NCI-H1436 treated with DMSO at 0.1 percent for 48 hours (cell line): ENCODE results near the gene TOR4A.
"Not testable (repeated sequence)": the region's sequence is repeated elsewhere in the genome, so short reads cannot be mapped to it uniquely, and the experiment has no call there.

Source experiments
- DNase-seq: peaks from one replicate; lab custom pipeline; 2025; lab: John Stamatoyannopoulos, UW

Gene TOR4A

DNA sequence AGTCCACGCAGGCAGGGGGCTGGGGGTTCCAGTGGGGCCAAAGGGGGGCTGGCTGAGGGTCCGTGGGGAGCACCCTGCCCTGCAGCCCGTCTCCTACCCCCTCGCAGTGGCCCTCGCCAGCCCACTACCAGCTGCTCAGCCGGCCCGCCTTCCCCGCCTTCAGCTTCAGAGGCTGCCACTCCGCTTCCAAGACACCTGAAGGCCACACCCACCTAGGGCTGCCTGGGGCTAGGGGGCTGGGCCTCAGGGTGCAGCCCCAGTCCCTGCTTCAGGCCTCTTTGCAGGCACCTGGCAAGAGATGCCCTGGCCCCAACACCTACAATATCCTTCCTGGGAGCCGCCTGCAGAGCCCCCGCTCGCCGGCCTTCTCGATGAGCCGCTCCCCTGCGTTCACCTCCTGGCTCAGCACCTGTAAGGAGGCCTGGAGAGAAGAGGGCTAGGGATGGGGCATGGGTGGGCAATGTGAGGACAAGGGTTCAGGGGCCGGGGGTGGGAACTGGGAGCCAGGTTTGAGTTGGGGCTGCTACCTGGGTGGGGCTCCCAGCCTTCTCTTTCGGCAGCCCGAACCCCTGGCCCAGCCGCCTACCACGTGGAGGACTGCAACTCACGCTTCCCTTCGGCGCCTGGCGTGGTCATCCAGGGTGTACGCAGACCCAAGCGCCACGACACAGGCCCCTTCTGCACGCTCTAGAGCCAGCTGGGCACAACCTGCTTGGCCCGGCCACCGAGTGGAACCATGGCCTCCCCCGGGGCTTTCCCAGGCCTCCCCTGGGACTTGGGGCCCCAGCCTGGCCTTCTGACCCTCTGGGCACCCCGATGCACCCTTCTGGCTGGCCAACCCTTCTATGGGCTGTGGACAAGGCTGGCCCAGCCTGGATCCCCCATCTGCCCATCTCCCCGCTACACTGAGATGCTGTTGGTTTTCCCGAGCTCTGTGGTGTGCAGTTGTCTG, 24.7 kb upstream of the TOR4A start:
- no peak for DNase-seq

- no peak for DNase-seq
Observed at GRCh38 chr9:137253717-137254623, 23.6 kb upstream of the TOR4A start.

DNA sequence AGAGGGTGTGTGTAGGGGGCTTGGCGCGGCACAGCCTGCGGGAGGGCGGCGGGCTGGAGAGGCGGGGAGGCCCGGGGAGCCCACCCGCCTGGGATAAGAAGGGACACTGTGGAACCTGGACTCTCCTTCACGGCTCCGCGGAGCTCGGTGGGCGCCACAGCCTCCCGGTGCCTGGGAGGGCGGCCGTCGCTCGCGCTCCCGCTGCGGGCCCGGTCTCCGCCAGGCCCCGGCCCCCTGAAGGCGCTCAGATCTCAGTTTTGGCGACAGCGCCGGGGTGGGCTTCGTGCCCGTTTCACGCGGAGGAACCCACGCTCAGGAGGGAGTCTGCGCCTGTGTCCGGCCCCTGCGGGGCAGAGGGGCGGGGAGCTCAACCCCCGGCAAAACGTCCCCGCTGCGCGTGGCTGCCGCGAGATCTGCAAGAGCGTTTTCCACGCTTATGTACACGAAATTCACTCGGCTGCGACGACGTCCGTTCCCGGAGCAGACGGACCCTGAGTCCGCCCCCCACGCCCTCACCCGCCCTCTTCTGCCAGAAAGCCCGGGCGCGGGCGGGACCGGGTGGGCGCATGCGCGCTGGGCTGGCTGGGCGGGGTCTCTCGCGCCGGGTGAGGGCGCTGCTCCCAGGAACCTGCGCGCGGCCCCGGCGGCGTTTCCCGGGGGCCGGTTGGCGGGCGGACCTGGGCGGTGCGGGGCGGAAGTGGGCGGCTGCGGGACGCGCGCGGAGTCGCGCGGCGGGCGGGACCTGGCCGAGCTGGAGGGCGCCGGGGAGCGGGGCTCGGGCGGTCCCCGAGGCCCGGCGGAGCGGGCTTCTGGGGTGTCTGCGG, 22.7 kb upstream of the TOR4A start, which contains the start of gene NELFB:
Gene NELFB (plus strand): TSS at position 704 of the 824 bp plus-strand sequence.
- peak; percentile 49 for DNase-seq

GRCh38 chr9:137255448-137256114, 21.9 kb upstream of the TOR4A start:
- no peak for DNase-seq

DNA sequence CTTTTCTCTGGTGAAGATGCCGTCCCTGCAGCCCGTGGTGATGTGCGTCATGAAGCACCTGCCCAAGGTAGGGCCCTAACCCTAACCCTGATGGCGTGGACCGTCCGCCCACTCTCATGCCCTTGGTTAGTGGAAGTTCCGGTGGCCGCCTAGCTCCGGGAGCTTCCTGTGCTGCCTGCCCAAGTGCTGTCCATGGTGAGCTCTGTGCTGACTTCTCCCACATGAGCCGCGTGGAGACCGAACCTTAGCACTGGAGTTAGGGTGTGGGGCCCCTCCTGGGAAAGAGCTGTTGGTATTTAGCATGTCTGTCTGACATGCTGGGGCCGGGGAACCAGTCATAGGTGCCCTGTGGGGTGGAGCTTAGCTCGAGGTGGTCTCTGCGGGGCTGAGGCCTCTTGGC, 21.2 kb upstream of the TOR4A start:
- DNase-seq, result no peak

DNA sequence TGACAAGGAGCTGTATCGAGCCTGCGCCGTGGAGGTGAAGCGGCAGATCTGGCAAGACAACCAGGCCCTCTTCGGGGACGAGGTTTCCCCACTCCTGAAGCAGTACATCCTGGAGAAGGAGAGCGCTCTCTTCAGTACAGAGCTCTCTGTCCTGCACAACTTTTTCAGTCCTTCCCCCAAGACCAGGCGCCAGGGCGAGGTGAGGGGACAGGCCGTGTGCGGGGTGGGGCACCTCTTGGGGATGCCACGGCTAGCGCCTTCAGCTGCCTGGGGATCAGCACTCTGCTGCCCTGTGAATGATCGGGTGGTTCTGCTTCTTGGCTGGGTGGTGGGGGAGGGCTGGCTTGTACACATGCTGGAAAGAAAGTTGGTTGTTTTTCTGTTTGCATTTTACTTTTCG, 20.7 kb upstream of the TOR4A start:
- no peak for DNase-seq

- not testable (repeated sequence) for DNase-seq
Observed at GRCh38 chr9:137262173-137262908, 15.2 kb upstream of the TOR4A start.

GRCh38 chr9:137262909-137263285, 14.6 kb upstream of the TOR4A start:
- no peak for DNase-seq

GRCh38 chr9:137263506-137263905, 14.0 kb upstream of the TOR4A start:
- no peak for DNase-seq

DNA sequence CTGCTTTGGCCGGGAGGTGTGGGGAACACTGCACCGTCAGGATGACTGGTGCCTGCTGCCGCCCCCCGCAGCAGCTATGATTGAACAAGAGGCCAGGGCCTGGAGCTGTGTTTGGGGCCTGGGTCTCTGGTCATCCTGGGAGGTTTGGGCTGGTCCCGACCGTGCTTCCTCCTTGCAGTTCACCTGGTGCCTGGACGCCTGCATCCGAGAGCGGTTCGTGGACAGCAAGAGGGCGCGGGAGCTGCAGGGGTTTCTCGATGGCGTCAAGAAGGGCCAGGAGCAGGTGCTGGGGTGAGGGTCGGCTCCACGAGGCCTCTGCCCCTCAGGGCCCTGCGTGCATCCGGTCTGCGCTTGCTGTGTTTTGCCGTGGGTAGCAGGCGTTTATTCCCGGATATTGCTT, 13.5 kb upstream of the TOR4A start:
- DNase-seq, result no peak

GRCh38 chr9:137265496-137266161, 11.9 kb upstream of the TOR4A start:
- DNase-seq, result no peak

- DNase-seq, result no peak
Observed at GRCh38 chr9:137266162-137266527, 11.4 kb upstream of the TOR4A start.

DNA sequence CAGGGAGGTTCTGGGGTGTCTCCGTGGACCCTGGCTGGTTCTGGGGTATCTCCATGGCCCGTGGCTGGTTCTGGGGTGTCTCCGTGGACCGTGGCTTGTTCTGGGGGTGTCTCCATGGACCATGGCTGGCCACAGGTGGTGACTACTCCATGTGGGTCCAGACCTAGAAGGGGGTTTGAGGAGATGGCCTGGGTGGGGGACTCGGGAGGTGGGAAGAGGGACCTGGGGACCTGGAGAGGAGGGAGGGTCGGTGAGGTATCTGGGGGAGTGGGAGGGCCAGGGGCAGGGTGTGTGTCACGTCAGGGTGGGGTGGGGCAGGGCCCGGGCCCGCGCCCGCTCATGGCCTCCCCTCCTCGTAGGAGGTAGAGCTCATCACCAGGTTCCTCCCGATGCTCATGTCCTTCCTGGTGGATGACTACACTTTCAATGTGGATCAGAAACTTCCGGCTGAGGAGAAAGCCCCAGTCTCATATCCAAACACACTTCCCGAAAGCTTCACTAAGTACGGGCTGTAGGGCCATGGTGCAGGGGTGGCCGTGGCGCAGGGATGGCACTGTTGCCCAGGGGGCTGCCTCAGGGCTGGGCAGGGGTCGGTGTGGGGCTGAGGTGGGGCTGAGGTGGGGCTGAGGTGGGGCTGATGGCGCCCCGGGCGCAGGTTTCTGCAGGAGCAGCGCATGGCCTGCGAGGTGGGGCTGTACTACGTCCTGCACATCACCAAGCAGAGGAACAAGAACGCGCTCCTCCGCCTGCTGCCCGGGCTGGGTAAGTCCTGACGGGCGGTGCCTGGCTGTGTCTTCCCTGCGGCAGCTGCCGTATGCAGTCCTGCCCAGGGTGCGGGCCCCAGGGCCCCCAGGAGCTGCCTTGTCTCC, 10.7 kb upstream of the TOR4A start:
- DNase-seq, result no peak

DNA sequence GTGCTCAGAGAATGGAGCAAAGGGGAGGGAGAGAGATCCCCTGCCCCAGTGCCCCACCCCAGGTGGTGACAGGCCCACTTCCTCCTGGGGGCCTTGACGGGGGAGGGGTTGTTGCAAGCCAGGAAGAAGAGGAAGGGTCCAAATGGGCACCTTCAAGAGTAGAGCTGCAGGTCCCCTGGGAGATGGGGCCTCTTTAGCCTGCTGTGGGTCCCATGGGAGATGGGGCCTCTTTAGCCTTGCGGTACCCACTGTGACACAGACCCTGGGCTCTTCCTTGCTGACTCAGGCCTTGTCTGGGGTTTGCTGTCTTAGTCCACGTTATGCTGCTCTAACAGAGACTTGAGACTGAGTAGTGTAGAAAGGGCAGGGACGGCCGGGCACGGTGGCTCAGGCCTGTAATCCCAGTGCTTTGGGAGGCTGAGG, 9.6 kb upstream of the TOR4A start:
- no peak for DNase-seq

- DNase-seq, result no peak
Observed at GRCh38 chr9:137268538-137269201, 8.9 kb upstream of the TOR4A start.

GRCh38 chr9:137269231-137269772, 8.2 kb upstream of the TOR4A start:
- no peak for DNase-seq

DNA sequence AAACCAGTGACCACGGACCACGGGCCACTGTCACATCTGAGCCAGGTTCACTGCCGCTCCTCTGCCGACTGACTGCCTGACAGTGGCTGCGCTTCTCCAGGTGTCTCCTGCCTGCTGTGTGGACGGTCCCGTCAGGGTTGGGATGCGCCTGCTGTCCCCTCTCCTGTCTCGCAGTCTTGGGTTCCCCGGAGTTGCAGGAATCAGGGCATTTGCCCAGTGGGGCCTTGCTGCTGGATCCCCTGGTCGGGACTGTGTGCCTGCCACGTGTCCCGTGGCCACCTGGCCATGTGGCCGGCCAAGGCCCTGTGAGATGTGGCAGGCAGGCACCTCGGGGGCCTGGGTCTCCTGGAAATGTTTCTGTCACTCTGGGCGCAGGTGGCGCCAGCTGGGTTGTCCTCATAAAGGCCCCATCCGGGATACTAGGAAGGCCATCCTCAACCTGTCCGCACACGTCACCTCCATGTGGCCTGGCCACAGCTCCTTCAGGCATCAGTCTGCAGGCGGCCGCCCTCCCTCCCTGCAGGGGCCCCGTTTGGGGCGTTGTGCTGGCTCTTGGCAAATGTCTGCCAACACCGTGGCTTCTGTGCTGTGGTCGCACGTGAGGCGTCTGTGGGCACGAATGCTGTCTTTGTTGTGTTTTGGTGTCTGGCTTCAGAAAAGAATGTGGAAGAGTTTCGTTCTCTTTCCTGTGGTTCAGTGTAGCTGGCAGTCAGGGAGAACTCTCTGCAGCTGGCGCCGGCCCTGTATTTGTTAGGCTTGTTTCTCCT, 6.4 kb upstream of the TOR4A start:
- DNase-seq, result no peak

- no peak for DNase-seq
Observed at GRCh38 chr9:137271696-137272076, 5.8 kb upstream of the TOR4A start.
